Neural progenitor cell (in vitro differentiated cells): Measurements from ENCODE around the gene ASTN2. TPM values are rescaled to one million over a fixed set of nuclear protein-coding genes. Genes with fewer than 3 reads are reported as not detected.

ENCODE experiments used
- DNase-seq: peaks from one replicate; pipeline ENCODE4 v3.0.0-alpha.2; 2016; ENCODE audit warnings: low spot score
- H2AFZ ChIP-seq: fragments of 200-600 bp; sonication (generic); replicated peaks from 2 replicates; pipeline ENCODE4 v1.6.1; 2016; ENCODE audit warnings: antibody characterized with exemption
- H3F3A ChIP-seq: fragments of 200-600 bp; sonication (generic); 2 replicates; pipeline ENCODE4 v1.6.1; 2016; ENCODE audit warnings: antibody characterized with exemption, low read depth
- H3K27ac ChIP-seq: fragments of 200-600 bp; sonication (generic); 2 replicates; pipeline ENCODE4 v1.5.1; 2016; ENCODE audit warnings: mild to moderate bottlenecking
- H3K27me3 ChIP-seq: fragments of 200-600 bp; sonication (generic); 2 replicates; pipeline ENCODE4 v1.6.1; 2016; ENCODE audit warnings: mild to moderate bottlenecking, moderate library complexity
- H3K36me3 ChIP-seq: fragments of 200-600 bp; sonication (generic); 2 replicates; pipeline ENCODE4 v1.5.1; 2016
- H3K4me1 ChIP-seq: fragments of 200-600 bp; sonication (generic); 2 replicates; pipeline ENCODE4 v1.6.1; 2016; ENCODE audit warnings: mixed run types
- H3K4me2 ChIP-seq: fragments of 200-600 bp; sonication (generic); 2 replicates; pipeline ENCODE4 v1.6.1; 2016
- H3K4me3 ChIP-seq: fragments of 200-600 bp; sonication (generic); 2 replicates; pipeline ENCODE4 v1.5.1; 2016
- H3K79me2 ChIP-seq: fragments of 200-600 bp; sonication (generic); 2 replicates; pipeline ENCODE4 v1.6.1; 2016; ENCODE audit warnings: low read depth
- H3K9ac ChIP-seq: fragments of 200-600 bp; sonication (generic); 2 replicates; pipeline ENCODE4 v1.6.1; 2016
- H3K9me3 ChIP-seq: fragments of 200-600 bp; sonication (generic); 2 replicates; pipeline ENCODE4 v1.5.1; 2016; ENCODE audit warnings: low read depth
- H4K20me1 ChIP-seq: fragments of 200-600 bp; sonication (generic); 2 replicates; pipeline ENCODE4 v1.6.1; 2016; ENCODE audit warnings: low read depth
- H3K27ac Mint-ChIP-seq: 3 replicates; pipeline ENCODE4 v1.8.0; 2021; ENCODE audit warnings: mixed read lengths
- H3K27me3 Mint-ChIP-seq: 2 replicates; pipeline ENCODE4 v1.8.0; 2022; ENCODE audit warnings: low read depth, mild to moderate bottlenecking, inconsistent platforms, moderate library complexity, mixed read lengths; ENCODE audit not compliant: insufficient read depth
- H3K36me3 Mint-ChIP-seq: 3 replicates; pipeline ENCODE4 v1.8.0; 2021; ENCODE audit warnings: mixed read lengths
- H3K4me1 Mint-ChIP-seq: 3 replicates; pipeline ENCODE4 v1.8.0; 2021; ENCODE audit warnings: mixed read lengths
- H3K4me3 Mint-ChIP-seq: 3 replicates; pipeline ENCODE4 v1.8.0; 2021; ENCODE audit warnings: mild to moderate bottlenecking, moderate library complexity, mixed read lengths
- H3K9me3 Mint-ChIP-seq: 3 replicates; pipeline ENCODE4 v1.8.0; 2020; ENCODE audit warnings: mixed read lengths
- CTCF ChIP-seq: fragments of 200-600 bp; sonication (generic); IDR thresholded peaks from 2 replicates; pipeline ENCODE4 v1.5.1; 2017; ENCODE audit warnings: antibody characterized with exemption, mild to moderate bottlenecking
- EZH2 ChIP-seq: fragments of 200-600 bp; sonication (generic); IDR thresholded peaks from 2 replicates; pipeline ENCODE4 v1.6.1; 2017; ENCODE audit warnings: antibody characterized with exemption, mild to moderate bottlenecking, moderate library complexity
- EZH2phosphoT487 ChIP-seq: fragments of 200-600 bp; sonication (generic); IDR thresholded peaks from 2 replicates; pipeline ENCODE4 v1.6.1; 2017; ENCODE audit warnings: antibody characterized with exemption
- total RNA-seq: library from RNA; depleted of rRNA; stranded (reverse); fragments of >200 nt; gene quantifications from 2 replicates; pipeline ENCODE4 v1.2.3, GENCODE V29; 2015; ENCODE audit warnings: low replicate concordance

The ASTN2 gene
- total RNA-seq, 1 donor from 2014 or later, result 8.0 TPM

- H3K4me3 Mint-ChIP-seq, result no peak overlapping the region
- H3K9me3 Mint-ChIP-seq, result peaks cover 3% of the 10 kb centered on the region
- peaks cover 3% of the 10 kb centered on the region for H3K36me3 Mint-ChIP-seq
- H3K27ac ChIP-seq, result no peak overlapping the region
- no peaks in the 10 kb centered on the region for H3K27me3 ChIP-seq
- H3K4me1 ChIP-seq, result peaks cover 3% of the 10 kb centered on the region
- no peaks in the 10 kb centered on the region for H4K20me1 ChIP-seq
- no peak overlapping the region for H2AFZ ChIP-seq
- TF ChIP-seq EZH2 (no peak), EZH2phosphoT487 (no peak), CTCF (no peak)
- no peaks in the 10 kb centered on the region for H3K36me3 ChIP-seq
- no peak overlapping the region for H3K27ac Mint-ChIP-seq
- H3F3A ChIP-seq, result no peaks in the 10 kb centered on the region
- no peaks in the 10 kb centered on the region for H3K9me3 ChIP-seq
- no peak overlapping the region for H3K4me2 ChIP-seq
- H3K79me2 ChIP-seq, result no peaks in the 10 kb centered on the region
- H3K4me3 ChIP-seq, result no peak overlapping the region
- H3K27me3 Mint-ChIP-seq, result no peaks in the 10 kb centered on the region
- H3K4me1 Mint-ChIP-seq, result peaks cover 18% of the 10 kb centered on the region
- no peak overlapping the region for H3K9ac ChIP-seq
- no peak for DNase-seq
These were observed 923.6 kb downstream of the ASTN2 start for GRCh38 chr9:116491219-116491618.

GRCh38 chr9:116490321-116490720 lies 924.5 kb downstream of the ASTN2 start:
- Histone ChIP-seq H3K4me1 (no peaks in the 10 kb centered on the region), H2AFZ (no peak overlapping the region), H3K36me3 (no peaks in the 10 kb centered on the region), H3K27me3 (no peaks in the 10 kb centered on the region), H3K9ac (no peak overlapping the region), H3K9me3 (no peaks in the 10 kb centered on the region), H3K79me2 (no peaks in the 10 kb centered on the region), H3K4me3 (no peak overlapping the region), H4K20me1 (no peaks in the 10 kb centered on the region), H3K27ac (no peak overlapping the region), H3F3A (no peaks in the 10 kb centered on the region), H3K4me2 (no peak overlapping the region)
- DNase-seq, result no peak
- Mint-ChIP-seq H3K9me3 (peaks cover 3% of the 10 kb centered on the region), H3K4me1 (peaks cover 13% of the 10 kb centered on the region), H3K27ac (no peak overlapping the region), H3K36me3 (peaks cover 3% of the 10 kb centered on the region), H3K4me3 (no peak overlapping the region), H3K27me3 (no peaks in the 10 kb centered on the region)
- TF ChIP-seq EZH2, result no peak
- no peak for TF ChIP-seq EZH2phosphoT487
- no peak for TF ChIP-seq CTCF

- Histone ChIP-seq H2AFZ (no peak overlapping the region), H3K4me1 (no peaks in the 10 kb centered on the region), H3K36me3 (no peaks in the 10 kb centered on the region), H3K27me3 (no peaks in the 10 kb centered on the region), H4K20me1 (no peaks in the 10 kb centered on the region), H3F3A (no peaks in the 10 kb centered on the region), H3K9me3 (no peaks in the 10 kb centered on the region), H3K79me2 (no peaks in the 10 kb centered on the region), H3K4me3 (no peak overlapping the region), H3K9ac (no peak overlapping the region), H3K27ac (no peak overlapping the region), H3K4me2 (no peak overlapping the region)
- H3K27me3 Mint-ChIP-seq, result no peaks in the 10 kb centered on the region
- DNase-seq, result no peak
- peaks cover 3% of the 10 kb centered on the region for H3K9me3 Mint-ChIP-seq
- peaks cover 3% of the 10 kb centered on the region for H3K36me3 Mint-ChIP-seq
- H3K4me3 Mint-ChIP-seq, result no peak overlapping the region
- no peak overlapping the region for H3K27ac Mint-ChIP-seq
- H3K4me1 Mint-ChIP-seq, result peaks cover 14% of the 10 kb centered on the region
- TF ChIP-seq CTCF, result no peak
- TF ChIP-seq EZH2, result no peak
- no peak for TF ChIP-seq EZH2phosphoT487
These were observed 926.5 kb downstream of the ASTN2 start for GRCh38 chr9:116488373-116488772.
